Medulla oblongata (tissue), 1 donor: Measurements from ENCODE around the gene HNRNPDL.
A peak's percentile ranks its signal among the peaks of the same experiment; 100 is the strongest.
"Not testable (repeated sequence)": the region's sequence is repeated elsewhere in the genome, so short reads cannot be mapped to it uniquely, and the experiment has no call there.

Experiments used
- DNase-seq: peaks from one replicate; pipeline ENCODE4 v3.0.0-alpha.2; 2015; ENCODE audit errors: extremely low spot score

HNRNPDL gene

GRCh38 chr4:82432596-82432995 is 2.3 kb upstream of the HNRNPDL start:
- DNase-seq = no peak

DNA sequence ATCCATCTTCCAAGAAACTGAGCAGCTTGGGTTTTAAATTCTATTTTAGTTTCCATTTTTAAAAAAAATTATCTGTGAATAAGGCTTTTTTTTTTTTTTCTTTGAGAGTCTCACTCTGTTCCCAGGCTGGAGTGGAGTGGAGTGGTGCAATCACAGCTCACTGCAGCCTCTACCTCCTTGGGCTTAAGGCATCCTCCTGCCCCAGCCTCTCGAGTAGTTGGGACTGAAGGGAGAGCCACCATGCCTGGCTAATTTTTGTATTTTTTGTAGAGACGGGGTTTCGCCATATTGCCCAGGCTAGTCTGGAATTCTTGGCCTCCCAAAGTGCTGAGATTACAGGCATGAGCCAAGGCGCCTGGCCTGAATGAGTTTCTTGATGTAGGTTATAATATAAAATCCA is 1.6 kb upstream of the HNRNPDL start:
- DNase-seq = no peak

- DNase-seq = no peak
Observed at GRCh38 chr4:82430964-82431745, 893 bp upstream of the HNRNPDL start.

DNA sequence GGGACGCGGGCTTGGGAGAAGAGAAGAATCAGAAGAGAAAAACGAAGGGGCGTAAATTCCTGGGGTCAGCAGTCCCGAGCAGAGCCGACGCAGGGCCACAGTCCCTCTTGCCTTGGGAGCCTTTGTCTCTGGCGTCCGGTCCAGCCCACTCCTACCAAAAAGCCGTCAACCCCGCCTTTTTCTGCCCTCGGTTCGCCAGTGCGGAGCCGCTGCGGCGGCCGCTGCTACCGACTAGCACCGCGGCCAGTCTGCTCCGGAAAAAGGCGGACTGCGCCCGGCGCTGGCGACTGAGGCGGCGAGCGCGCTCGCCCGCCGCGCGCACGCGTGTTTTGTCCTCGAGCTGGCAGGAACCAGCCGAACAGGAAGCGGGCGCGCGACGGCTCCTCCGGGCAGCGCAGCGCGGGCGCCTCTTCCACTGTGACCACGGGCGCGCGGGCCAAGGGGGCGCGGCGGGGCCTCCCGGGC is 502 bp downstream of the HNRNPDL start:
- peak; percentile 65 for DNase-seq

DNA sequence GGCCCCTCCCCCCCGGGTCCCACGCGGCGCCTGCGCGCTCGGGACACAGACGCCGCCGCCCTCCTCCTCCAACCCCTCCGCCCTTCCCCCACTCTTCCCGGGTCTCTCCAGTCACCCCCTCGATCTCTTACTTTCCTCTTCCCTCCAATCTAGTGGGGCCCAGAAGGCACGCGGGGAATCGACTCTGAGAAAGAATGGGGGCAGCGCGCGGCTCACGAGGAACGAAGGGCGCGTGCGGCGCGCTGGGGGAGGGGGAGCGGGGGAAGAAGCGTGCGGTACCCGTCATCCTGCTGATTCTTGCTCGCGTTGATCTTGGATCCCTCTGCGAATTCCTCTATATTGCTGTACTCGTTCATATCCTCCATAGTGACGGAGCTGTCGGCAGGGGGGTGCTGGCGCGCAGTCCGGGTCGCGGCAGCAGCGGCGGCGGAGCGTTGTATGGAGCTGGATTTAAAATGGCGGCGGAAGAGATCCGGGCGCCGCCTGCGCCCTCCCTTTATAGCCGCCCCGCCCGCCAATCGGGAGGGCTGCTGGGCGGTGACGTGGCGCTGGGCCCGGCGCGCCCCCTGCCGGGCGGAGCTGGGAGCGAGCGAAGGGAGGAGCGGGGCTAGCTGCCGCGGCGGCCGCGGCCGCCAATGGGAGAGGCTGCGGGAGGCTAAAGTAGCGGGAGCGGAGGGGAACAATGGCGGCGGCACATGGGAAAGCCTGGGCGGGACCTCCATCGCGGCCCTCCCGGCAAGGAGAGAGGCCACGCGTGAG is 1.1 kb downstream of the HNRNPDL start:
- DNase-seq = peak; percentile 96

DNA sequence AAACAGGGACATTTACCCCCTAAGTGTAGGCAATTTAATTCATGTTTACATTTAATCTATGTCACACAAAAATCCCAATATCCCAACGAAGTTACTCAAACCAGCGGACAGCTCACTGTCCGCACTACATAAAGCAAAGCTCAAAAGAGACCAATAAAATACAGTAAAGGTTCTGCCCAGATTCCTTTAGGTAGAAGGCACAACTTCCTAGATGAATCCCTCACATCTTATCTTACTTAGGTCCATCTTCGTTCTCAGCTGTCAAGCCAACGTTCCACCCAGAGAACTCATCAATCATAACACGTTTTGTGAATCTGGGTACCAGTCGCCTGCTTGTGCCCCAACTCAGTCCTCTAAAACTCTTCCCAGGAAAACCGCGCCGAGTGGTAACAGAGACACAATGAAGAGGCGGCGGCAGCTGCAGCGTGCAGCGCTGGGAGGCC is 1.7 kb downstream of the HNRNPDL start:
- DNase-seq = no peak

GRCh38 chr4:82425478-82425877 is 4.8 kb downstream of the HNRNPDL start:
- DNase-seq = no peak

DNA sequence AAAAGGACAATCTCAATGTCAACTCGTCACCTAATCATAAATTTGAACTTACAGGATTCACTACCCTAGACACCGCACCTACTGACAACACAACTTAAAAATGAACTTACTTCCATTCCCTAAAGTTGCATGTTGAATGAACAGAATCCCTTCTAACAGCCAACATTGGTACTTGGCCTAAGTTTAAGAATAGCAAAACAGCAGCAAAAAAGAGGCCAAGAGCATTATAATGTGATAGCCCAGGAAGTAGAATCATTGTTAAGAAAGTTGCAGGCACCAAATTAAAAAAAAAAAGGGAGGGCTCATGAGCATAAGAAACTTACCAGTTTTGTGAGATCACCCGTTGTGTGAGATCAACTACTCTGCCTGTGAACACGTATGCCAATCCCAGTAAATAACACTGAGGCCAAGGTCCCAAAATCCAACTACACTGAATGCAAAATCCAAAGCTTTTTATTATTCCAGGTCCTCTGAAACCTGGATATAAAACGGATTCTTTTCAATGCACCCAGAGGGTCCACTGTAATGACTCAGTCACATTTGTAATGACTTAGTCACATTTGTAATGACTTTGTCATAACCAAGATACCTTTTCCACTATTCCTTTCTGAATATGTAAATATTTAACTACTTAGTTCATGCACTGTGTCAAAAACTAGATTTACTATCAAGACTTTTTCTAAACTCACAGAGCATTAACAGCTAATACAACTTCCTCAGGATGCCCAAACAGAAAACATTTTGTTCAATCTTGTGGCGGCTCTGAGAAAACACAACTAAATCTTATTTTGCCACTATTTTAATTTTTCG is 6.8 kb downstream of the HNRNPDL start:
- no peak for DNase-seq

DNA sequence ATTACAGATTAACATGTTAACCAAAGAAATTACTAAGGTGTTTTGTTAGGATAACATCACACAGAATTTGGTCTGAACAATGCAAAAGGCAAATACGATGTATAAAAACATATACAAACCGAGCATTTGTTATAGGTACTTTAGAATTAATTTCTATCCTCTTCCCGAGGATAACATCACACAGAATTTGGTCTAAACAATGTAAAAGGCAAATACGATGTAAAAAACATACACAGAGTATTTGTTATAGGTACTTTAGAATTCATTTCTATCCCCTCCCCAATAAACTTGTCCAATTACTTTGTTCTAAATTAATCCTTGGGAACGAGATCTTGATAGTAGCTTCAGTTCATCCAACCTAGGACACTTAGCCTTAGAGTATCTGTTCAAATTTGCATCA is 7.6 kb downstream of the HNRNPDL start:
- DNase-seq = no peak

- no peak for DNase-seq
Observed at GRCh38 chr4:82421796-82422560, 8.3 kb downstream of the HNRNPDL start.

DNA sequence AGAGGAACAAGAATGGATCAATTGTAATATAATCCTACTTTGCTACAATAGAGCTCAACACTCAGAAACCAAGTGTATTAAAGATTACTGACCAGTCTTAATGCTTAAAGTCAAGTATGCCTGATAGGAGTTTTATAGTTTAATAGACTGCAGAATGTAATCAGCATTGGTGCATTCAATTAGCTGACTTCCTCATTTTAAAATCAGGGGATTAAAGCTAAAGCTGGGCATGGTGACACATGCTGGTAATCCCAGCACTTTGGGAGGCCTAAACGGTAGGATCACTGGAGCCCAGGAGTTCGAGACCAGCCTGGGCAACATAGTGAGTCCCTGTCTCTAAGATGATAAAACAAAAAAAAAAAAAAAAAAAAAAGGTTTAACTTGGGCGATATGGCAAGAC is 10.8 kb downstream of the HNRNPDL start:
- no peak for DNase-seq

- DNase-seq = no peak
Observed at GRCh38 chr4:82415922-82416365, 14.3 kb downstream of the HNRNPDL start.

- DNase-seq = not testable (repeated sequence)
Observed at GRCh38 chr4:82415061-82415460, 15.2 kb downstream of the HNRNPDL start.

- DNase-seq = no peak
Observed at GRCh38 chr4:82403725-82404124, 26.5 kb downstream of the HNRNPDL start.

DNA sequence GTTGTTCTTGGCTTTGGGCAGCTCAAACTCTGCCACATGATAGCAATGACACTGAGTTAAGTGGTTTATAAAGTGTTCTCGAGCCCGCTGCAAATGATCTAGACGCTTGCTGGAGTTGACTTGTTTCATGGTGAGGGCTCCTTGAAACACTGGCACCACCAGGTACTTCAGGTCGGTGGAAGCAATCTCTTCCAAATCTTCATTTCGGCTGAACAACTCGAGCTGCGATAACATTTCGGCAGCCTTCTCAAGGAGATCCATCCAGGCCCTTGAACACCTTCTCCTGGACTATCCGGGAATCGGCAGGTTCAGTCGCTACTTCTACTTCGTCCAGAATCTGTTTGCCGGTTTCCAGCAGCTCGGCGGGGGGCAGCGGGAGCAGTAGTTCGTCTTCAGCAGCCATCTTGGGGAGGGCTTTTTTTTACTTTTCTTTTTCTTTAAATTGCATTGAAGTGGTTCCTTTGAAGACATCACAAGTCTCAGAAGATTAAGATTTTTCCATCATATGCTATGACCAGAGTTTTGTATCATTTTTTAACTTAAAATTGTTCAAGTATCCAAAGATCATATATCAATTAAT is 28.0 kb downstream of the HNRNPDL start:
- DNase-seq = no peak

DNA sequence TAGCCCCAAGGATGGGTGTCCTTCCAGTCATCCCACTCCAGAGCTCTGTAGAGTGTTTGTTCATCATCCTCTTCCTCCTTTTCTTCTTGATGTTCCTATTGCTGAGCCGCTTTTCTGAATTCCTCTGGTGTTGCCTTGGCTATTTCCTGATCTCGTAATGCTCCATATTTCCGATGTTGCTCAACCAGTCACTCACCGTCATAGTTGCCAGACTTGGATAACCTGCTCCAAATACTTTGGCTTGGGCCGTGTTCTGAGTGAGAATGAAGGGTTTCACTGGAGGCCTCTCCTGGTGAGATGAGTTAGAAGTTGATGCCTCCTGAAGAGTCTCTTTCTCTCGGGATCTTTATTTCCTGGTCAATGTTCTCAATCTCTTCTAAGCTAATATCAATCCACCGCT is 28.7 kb downstream of the HNRNPDL start:
- DNase-seq = no peak

DNA sequence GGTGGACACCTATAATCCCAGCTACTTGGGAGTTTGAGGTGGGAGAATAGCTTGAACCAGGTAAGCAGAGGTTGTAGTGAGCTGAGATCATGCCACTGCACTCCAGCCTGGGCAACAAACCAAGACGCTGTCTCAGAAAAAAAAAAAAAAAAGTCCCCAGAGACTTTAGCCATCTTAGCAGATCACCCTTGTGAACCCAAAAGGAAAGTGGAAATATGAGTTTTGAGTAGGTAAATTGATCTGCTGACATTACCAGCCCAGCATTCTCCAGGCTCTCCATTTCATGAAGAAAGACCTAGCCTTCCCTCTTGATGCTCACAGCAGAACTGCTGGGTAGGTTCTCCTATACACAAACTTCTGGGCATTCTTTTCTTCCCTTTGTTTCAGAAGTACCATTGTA is 32.0 kb downstream of the HNRNPDL start:
- no peak for DNase-seq

DNA sequence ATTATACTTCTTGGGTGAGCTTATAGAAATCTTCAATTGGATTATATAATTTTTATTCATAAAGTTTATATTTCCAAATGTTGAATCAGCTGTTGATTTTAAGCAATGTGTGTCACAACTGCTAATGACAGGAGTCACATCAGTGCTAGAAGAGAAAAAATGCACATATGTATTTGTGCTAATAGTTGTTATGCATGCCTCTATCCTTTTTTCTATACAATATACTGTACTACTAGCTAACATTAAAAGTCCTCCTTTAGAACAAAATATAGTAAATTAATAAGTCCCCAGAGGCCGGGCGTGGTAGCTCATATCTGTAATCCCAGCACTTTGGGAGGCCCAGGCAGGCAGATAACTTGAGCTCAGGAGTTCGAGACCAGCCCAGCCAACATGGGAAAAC is 32.7 kb downstream of the HNRNPDL start:
- DNase-seq = no peak

GRCh38 chr4:82394896-82395295 is 35.4 kb downstream of the HNRNPDL start:
- DNase-seq = no peak

DNA sequence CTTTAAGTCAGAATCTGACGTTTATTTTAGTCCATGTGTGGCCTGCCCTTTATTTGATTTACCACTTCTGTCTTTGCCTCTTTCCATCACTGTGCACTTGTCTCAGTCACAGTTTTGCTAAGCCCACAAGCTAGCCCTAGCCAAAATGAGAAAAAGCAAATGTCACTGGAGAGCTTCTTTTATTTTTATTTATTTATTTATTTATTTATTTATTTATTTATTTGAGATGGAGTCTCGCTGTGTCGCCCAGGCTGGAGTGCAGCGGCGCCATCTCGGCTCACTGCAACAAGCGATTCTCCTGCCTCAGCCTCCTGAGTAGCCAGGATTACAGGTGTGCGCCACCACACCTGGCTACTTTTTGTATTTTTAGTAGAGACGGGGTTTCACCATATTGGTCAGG is 40.2 kb downstream of the HNRNPDL start:
- DNase-seq = not testable (repeated sequence)

- DNase-seq = peak; percentile 25
Observed at GRCh38 chr4:82388405-82388804, 41.9 kb downstream of the HNRNPDL start.
